Stimulated activated naive CD4-positive, alpha-beta T cell treated with Interleukin-2 at 50 U/mL for 16 hours (primary cell): ENCODE measurements around the gene GARS1.

ENCODE experiments used
- DNase-seq: peaks from one replicate; lab custom pipeline; 2025; lab: John Stamatoyannopoulos, UW

The GARS1 gene

GRCh38 chr7:30682212-30683083, 87.8 kb downstream of the GARS1 start, which contains the start of gene CRHR2:
CRHR2 (minus strand) TSS chr7:30682456; CDS start chr7:30682280, 176 bp downstream.
- no peak for DNase-seq

- DNase-seq: no peak
Measured at GRCh38 chr7:30683306-30683705, 88.6 kb downstream of the GARS1 start.
